ENCODE results near the gene KHDRBS2. TPM values are rescaled to one million over a fixed set of nuclear protein-coding genes. Genes with fewer than 3 reads are reported as not detected.

The KHDRBS2 gene
- total RNA-seq, 2 donors from 2014 or later, result 0.18 to 0.91 TPM

DNA sequence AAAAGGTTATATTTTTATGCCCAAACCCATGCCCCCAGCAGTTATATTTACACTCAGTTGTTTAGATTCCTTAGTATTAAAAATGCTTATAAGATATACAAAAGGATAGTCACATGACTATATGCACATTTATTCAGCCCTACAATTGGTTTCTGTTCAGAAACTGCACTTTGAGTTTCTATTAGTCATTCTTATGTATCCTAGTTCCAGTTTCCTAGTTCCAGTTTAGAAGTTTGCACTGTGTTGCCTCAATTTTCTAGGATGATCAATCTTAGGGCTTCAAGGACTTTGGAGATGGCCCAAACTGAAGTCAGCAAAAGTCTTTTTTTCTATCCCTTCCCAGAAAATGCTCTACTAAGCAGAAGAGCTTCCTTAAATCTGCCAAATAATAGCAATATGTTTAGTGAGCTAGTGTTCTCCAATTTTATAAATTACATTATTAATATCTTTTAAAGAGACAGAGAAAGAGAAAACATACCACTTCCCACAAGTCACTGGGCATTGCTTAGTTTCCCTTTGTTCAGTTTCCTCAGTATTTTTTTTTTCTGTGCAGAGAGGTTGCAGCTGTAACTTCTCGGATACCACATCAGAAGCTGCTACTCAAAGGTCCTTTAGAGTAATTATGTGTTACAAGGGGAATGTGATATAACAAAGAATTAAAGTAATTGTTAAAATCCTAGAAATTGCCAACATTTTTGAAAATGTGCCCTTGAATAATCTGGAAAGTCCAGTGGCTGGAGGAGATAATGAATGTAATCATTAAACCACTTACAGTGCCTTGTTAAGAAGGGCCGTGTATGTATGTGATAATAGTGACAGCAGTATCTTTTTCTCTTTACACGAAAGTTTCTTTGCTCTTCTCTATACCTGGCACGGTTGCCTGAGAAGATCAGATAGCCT, 138.8 kb downstream of the KHDRBS2 start:
- WGBS, result 27% methylated on average over 4 of the region's 4 CpGs
- H3K27me3 ChIP-seq (replicated peaks; ENCODE audit: insufficient read depth), result no peaks in the 10 kb centered on the region
- no peak overlapping the region for H3K27ac ChIP-seq
- H3K9me3 ChIP-seq, result no peaks in the 10 kb centered on the region
- TF ChIP-seq POLR2A (IDR thresholded peaks at IDR 0.05), result no peak
- TF ChIP-seq, protein P1, sequence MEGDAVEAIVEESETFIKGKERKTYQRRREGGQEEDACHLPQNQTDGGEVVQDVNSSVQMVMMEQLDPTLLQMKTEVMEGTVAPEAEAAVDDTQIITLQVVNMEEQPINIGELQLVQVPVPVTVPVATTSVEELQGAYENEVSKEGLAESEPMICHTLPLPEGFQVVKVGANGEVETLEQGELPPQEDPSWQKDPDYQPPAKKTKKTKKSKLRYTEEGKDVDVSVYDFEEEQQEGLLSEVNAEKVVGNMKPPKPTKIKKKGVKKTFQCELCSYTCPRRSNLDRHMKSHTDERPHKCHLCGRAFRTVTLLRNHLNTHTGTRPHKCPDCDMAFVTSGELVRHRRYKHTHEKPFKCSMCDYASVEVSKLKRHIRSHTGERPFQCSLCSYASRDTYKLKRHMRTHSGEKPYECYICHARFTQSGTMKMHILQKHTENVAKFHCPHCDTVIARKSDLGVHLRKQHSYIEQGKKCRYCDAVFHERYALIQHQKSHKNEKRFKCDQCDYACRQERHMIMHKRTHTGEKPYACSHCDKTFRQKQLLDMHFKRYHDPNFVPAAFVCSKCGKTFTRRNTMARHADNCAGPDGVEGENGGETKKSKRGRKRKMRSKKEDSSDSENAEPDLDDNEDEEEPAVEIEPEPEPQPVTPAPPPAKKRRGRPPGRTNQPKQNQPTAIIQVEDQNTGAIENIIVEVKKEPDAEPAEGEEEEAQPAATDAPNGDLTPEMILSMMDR (IDR thresholded peaks at IDR 0.05), result no peak
- H3K36me3 ChIP-seq, result no peaks in the 10 kb centered on the region
- no peak overlapping the region for H3K4me3 ChIP-seq
- DNase-seq (ENCODE audit: low spot score), result no peak
- no peaks in the 10 kb centered on the region for H3K4me1 ChIP-seq (replicated peaks)
- intact Hi-C loops (cut with DNase I), result no loop called here

DNA sequence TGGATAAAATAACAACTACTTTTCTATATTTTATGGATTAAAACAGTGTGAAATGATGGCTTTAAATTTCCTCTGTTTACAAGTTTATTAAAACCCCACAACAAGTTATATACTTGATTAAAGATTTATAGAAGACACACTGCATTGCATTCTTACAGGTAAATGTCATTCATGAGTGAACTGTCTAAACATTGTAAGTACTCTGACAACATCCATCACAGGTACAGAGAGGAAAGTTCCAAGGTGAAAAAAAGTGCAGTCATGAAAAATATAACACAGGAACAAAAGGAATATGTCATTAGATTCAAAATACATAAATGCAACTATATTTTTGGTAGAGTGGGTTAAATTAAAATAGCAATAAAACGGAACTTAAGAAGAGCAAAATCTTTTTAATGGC, 156.9 kb downstream of the KHDRBS2 start:
- TF ChIP-seq, protein P1 (IDR thresholded peaks at IDR 0.05), result no peak
- TF ChIP-seq POLR2A (IDR thresholded peaks at IDR 0.05), result no peak
- no peak for TF ChIP-seq POLR2AphosphoS5 (IDR thresholded peaks at IDR 0.05)
- H3K36me3 ChIP-seq, result no peaks in the 10 kb centered on the region
- no peaks in the 10 kb centered on the region for H3K27me3 ChIP-seq (replicated peaks; ENCODE audit: insufficient read depth)
- DNase-seq (ENCODE audit: low spot score), result no peak
- H3K9me3 ChIP-seq, result no peaks in the 10 kb centered on the region
- no peak overlapping the region for H3K27ac ChIP-seq
- 67% methylated on average over 1 of the region's 1 CpG for WGBS
- intact Hi-C loops (cut with DNase I), result no loop called here
- H3K4me1 ChIP-seq (replicated peaks), result no peaks in the 10 kb centered on the region
- no peak overlapping the region for H3K4me3 ChIP-seq

DNA sequence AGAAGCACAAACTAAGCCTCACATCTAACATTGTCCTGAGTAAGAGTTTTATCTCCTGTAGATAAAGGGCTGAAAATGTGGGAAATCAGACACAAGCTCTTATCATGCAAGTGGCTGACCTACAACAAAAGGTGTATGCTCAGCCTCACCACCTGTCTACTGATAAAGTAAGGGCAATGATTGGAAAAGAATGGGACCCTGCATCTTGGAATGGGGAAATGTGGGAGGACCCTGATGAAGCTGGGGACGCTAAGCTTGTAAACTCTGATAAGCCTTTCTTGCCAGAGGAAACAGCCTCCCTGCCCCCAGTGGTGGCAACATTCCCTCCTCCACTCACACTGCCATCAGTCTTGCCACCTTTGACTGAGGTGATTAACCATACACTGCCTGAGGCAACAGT, 166.6 kb downstream of the KHDRBS2 start:
- no peak for DNase-seq (ENCODE audit: low spot score)
- intact Hi-C loops (cut with DNase I), result no loop called here
- H3K4me3 ChIP-seq, result no peak overlapping the region

DNA sequence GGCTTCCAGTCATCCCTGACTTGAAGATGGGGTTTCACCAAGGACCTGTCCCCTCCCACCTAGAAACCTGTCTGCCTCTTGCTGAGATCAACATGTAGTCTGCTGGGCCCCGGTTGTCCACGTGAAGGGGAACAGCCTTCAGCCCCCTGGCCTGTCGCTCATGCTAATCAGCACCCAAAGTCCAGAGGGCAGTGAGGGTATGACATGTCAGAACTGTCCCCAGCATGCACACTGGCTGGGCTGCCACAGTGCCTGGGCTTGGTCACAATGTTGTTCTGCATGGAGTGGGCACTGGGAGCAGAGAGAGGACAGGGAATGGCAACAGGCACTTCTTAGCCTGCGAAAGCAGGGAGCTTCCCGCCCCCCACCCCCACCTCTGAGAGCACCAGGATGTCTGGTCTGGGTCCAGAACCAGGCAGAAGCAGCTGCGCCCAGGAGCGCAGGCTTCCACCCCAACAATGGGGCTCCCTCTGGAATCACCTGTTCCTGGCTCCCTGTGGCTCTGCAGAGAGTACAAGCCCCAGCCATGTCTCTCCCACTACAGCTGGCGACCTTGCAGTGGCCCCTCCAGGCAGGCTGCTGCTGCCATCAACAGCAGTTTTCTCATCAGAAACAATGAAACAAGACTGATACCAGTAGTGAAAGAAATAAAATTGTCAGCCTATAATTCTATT, 182.7 kb downstream of the KHDRBS2 start:
- WGBS, result 93% methylated on average over 7 of the region's 8 CpGs
- DNase-seq (ENCODE audit: low spot score), result no peak
- Histone ChIP-seq H3K9me3 (no peaks in the 10 kb centered on the region), H3K27me3 (replicated peaks; ENCODE audit: insufficient read depth) (no peaks in the 10 kb centered on the region), H3K4me1 (replicated peaks) (no peaks in the 10 kb centered on the region), H3K36me3 (no peaks in the 10 kb centered on the region), H3K27ac (no peak overlapping the region), H3K4me3 (no peak overlapping the region)
- intact Hi-C loops (cut with DNase I), result no loop called here
- TF ChIP-seq POLR2AphosphoS5 (IDR thresholded peaks at IDR 0.05) (no peak), POLR2A (IDR thresholded peaks at IDR 0.05) (no peak)
- TF ChIP-seq, protein P1 (IDR thresholded peaks at IDR 0.05), result no peak

More for the DNA sequence above, 166.6 kb downstream of the KHDRBS2 start:
- Histone ChIP-seq H3K36me3 (no peaks in the 10 kb centered on the region), H3K9me3 (no peaks in the 10 kb centered on the region), H3K27me3 (replicated peaks; ENCODE audit: insufficient read depth) (no peaks in the 10 kb centered on the region), H3K4me1 (replicated peaks) (no peaks in the 10 kb centered on the region), H3K27ac (no peak overlapping the region)
- WGBS, result 47% methylated on average over 1 of the region's 1 CpG
- TF ChIP-seq, protein P1 (IDR thresholded peaks at IDR 0.05), result no peak
- TF ChIP-seq POLR2A (IDR thresholded peaks at IDR 0.05), result no peak
- TF ChIP-seq POLR2AphosphoS5 (IDR thresholded peaks at IDR 0.05), result no peak
